Heart left ventricle (tissue), 13 donors: ENCODE data around the gene ABI1.

Experiments used
- POLR2A ChIP-seq, 2 donors: fragments of 450-650 bp; IDR thresholded peaks; one replicate each; pipeline ENCODE4 v1.6.1; 2017; ENCODE audit warnings: antibody characterized with exemption in 2 of 2, mild to moderate bottlenecking in 2 of 2, moderate library complexity in 2 of 2
- TF ChIP-seq, protein P1 (sequence below), 12 donors: fragments of 200-600 bp; sonication (generic) in 4 of 12; IDR thresholded peaks; one replicate each; pipeline versions ENCODE4 v1.5.0 to v1.8.0; 2018 to 2022; ENCODE audit warnings: antibody characterized with exemption in 12 of 12, mild to moderate bottlenecking in 5 of 12
- donor health status: ischemic (EF 13 %, LVEDD 7.1; RV severe dilation, severe dysfunction).
- donor health status: DM: no; HTN: yes; CAD: no.
- donor health status: DM: no; HTN: no; CAD: no.
- donor health status: ischemic (EF 25% LVEDD 6.9; RV normal size, moderate dysfunction).
- donor health status: ischemic (EF 25% LVEDD 5.7; RV mildly dilated, moderate dysfunction).
- donor health status: ischemic (EF 35%, LVEDD 5.7; RV mildly dilated, moderate dysfunction).
- donor health status: nonischemic (EF 11% LVEDD 7.7; RV severe dilation, severe dysfunction).
- donor health status: DM: yes; HTN: yes; CAD: no.
- donor health status: PGD.
- donor health status: ischemic (EF 29% LVEDD 5.4; RV normal size, mild dysfunction).
- donor health status: nonischemic (EF 23%, LVEDD 6.1; RV moderate dilation, normal function).

GRCh38 chr10:26715137-26715487, 145.6 kb downstream of the ABI1 start:
- TF ChIP-seq, protein P1, sequence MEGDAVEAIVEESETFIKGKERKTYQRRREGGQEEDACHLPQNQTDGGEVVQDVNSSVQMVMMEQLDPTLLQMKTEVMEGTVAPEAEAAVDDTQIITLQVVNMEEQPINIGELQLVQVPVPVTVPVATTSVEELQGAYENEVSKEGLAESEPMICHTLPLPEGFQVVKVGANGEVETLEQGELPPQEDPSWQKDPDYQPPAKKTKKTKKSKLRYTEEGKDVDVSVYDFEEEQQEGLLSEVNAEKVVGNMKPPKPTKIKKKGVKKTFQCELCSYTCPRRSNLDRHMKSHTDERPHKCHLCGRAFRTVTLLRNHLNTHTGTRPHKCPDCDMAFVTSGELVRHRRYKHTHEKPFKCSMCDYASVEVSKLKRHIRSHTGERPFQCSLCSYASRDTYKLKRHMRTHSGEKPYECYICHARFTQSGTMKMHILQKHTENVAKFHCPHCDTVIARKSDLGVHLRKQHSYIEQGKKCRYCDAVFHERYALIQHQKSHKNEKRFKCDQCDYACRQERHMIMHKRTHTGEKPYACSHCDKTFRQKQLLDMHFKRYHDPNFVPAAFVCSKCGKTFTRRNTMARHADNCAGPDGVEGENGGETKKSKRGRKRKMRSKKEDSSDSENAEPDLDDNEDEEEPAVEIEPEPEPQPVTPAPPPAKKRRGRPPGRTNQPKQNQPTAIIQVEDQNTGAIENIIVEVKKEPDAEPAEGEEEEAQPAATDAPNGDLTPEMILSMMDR (IDR thresholded peaks at IDR 0.05): no peak
- no peak for TF ChIP-seq POLR2A (IDR thresholded peaks at IDR 0.05)
